Umbilical cord (tissue), 2 donors: ENCODE data around the gene TMEM243. TPM values are rescaled to one million over a fixed set of nuclear protein-coding genes. Genes with fewer than 3 reads are reported as not detected.
"Not testable (repeated sequence)": the region's sequence is repeated elsewhere in the genome, so short reads cannot be mapped to it uniquely, and the experiment has no call there.

Experiments
- DNase-seq: peaks from one replicate; pipeline ENCODE4 v3.0.0-alpha.2; 2015; ENCODE audit warnings: low spot score
- total RNA-seq: library from RNA; depleted of rRNA; stranded (reverse); fragments of >200 nt; gene quantifications from one replicate; pipeline ENCODE4 v1.2.3, GENCODE V29; 2014; ENCODE audit warnings: low replicate concordance; ENCODE audit not compliant: insufficient read depth

The TMEM243 gene
- total RNA-seq, result 25.3 TPM

GRCh38 chr7:87219545-87220025, at the start of gene TMEM243:
TMEM243 (minus strand) TSS chr7:87219732; CDS start chr7:87219503, 229 bp downstream.
- peak; percentile 90 for DNase-seq

- DNase-seq, result no peak
Measured at GRCh38 chr7:87267239-87267900, 47.8 kb upstream of the TMEM243 start.

GRCh38 chr7:87263537-87263936, 44.0 kb upstream of the TMEM243 start:
- no peak for DNase-seq

GRCh38 chr7:87253589-87254087, 34.1 kb upstream of the TMEM243 start:
- no peak for DNase-seq

DNA sequence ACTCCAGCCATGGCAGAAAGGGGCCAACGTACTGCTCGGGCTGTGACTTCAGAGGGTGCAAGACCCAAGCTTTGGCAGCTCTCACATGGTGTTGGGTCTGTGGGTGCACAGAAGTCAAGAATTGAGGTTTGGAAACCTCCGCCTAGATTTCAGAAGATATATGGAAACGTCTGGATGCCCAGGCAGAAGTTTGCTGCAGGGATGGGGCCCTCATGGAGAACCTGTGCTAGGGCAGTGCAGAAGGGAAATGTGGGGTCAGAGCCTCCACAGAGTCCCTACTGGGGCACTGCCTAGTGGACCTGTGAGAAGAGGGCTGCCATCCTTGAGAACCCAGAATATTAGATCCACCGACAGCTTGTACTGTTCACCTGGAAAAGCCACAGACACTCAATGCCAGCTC, 26.1 kb upstream of the TMEM243 start:
- not testable (repeated sequence) for DNase-seq

GRCh38 chr7:87238464-87239051, 19.0 kb upstream of the TMEM243 start:
- not testable (repeated sequence) for DNase-seq

DNA sequence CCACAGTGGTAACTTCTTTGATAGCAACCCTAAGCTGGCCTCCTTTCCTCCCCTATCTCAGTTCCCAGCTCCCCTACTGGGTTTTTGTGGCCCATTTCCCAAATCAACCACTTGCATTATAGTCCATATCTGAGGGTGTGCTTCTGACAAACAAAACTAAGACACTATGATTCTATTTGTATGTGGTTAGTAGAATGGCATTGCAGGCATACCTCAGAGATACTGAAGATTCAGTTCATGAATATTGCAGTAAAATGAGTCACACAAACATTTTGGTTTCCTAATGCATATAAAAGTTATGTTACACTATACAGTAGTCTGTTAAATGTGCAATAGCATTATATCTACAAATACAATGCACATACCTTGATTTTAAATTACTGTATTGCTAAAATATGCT, 15.4 kb upstream of the TMEM243 start:
- no peak for DNase-seq

- DNase-seq, result no peak
Measured at GRCh38 chr7:87231711-87232110, 12.2 kb upstream of the TMEM243 start.

DNA sequence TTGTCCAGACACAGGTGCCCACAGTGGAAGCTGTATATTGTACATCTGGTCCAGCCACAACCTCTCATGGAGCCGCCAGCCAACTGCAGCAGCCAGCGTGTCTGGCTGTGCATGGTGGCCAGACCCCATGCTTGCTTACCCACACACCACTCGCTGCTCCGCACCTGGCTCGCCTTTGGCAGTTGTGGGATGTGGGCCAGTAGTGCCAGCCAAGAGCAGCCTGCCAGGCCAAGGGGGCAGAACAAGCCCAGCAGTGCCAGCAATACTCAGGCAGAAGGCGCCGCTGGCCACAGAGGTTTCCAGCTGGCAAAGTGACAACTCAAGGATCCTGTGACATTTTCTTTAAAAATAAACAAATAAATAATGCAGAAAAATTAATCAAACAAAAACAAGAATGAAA, 11.7 kb upstream of the TMEM243 start:
- DNase-seq, result no peak

DNA sequence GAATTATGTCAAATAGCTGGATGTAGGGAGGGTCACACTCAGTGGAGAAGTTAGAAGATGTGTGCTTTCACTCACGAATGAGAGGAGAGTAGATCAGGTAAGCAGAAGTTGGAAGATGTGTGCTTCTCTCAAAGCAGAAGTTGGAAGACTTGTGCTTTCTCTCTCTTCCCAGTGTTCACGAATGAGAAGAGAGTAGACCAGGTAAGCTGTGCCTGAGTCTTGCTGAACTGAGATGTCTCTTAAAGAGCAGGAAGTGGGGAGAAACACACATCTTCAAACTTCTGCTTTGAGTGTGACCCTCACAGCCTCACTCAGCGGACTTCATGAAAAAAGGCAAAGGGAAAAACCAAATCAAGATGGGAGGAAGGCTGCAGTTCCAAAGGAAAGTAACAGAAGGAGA, 7.0 kb upstream of the TMEM243 start:
- DNase-seq, result no peak

DNA sequence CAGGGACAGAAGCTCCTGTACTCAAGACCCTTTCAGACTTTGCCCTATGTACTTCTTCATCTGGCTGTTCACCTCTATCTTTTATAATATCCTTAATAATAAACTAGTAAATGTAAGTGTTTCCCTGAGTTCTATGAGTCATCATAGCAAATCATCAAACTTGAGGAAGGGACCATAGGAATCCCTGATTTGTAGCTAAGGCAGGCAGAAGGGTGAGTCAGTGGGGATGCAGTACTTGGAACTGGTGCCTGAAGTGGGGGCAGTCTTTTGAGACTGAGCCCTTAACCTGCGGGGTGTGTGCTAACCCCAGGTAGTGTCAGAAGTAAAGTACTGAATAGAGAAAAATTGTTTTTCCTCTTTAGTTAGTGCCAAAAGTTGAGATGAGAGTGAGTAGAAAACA, 6.2 kb upstream of the TMEM243 start:
- DNase-seq, result no peak

DNA sequence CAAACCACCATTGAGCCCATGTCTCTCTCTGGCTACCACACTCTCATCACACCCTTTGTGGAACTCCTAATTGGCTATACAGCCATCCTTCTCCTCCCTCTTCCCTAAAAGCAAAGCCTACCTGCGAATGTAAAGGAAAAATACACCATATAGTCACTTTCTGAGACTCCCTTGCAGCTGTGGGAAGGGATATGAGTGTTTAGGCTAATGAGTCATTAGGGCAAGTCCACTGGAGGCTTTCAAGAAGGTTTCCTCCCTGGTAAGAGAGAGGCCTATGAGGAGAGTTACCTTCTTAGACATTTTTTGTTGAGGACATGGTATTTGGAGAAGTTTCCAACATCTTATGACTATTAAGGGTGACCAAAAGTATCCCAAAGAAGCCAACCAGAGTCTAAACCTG, 4.1 kb upstream of the TMEM243 start:
- no peak for DNase-seq

DNA sequence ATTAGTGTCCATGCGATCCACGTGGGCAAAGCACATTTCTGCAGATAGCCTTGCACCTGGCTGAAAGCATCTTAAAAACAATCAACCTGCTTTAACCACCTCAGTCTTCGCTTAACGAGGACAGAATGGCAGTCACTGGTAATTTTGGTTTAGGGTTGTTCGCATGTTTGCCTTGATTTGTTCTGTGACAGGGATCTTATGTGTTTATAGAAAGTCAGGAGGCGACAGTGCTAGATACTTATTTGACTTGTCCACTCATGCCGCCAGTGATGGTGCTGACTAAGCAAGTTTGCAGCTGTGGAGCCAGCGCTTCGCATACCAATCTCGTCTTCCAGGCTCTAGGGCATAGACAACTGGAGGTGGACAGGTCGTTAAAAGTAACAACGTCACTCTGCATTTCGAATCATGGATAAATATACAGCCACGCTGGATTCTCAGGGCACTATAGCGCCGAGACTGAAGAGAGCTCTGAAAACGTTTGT, 1.2 kb upstream of the TMEM243 start:
- peak; percentile 45 for DNase-seq

DNA sequence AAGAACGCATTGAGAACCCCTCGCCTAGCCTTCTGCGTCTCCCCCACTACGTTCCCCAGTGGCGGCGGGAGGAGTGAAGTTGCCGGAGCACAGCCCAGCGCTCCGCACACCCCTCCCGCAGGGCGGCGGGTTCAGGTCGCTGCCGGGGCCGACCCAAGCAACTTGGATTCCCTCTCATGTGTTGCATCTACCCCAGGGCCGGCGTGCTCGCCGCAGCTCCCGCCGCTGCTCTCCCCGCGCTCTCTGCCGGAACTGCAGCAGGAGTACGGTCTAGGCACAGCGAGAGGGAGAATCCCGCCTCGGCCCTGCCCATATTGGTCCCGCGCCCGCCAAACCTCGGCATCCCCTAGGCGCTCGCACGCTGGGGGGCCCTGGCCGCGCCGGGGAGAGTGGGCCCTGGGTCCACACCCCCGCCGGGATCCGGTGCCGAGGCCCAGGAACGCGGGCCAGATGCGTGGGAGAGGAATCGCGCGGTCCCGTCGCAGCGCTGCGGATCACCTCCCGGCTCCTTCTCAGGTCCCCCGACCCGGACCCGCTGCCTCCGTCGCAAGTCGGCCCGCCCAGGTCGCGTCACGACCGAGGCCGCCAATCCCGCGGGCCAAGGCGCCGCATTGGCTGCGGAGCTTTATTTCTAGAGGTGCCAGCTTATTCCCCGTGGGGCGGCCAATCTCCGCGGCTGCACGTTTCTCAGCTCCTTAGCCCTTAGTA, 648 bp upstream of the TMEM243 start:
- peak; percentile 85 for DNase-seq

GRCh38 chr7:87218796-87219544, 562 bp downstream of the TMEM243 start:
- DNase-seq, result peak; percentile 64

DNA sequence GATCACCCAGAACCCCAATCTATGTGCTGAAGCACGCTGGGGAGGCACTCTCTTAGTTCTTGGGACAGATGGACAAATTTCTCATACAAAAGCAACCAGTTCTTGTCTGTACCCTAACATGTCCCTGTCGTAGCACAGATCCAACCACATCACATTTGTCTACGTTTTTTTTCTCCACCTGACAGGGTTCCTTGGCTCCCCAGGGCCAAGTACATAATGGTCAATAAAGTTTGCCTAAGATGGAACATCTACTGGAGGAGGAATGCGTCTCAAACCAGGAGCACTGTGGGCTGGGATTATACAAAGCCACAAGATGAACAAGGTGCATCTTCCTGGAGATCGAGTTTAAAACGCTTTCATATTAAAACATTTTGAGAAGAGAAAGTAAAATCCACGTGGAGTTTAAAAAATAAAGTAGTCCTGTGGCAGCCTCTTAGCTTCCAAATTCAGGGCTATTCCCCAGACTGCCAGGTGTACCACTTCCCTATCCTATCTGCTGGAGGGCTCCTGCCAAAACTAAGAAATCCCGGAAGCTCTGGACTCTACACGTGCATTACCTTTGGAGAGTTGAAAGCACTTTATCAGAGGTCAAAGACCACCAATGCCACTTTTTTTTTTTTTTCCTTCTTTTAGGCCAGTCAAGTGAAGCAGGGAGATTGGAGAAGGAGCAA, 1.4 kb downstream of the TMEM243 start:
- no peak for DNase-seq

DNA sequence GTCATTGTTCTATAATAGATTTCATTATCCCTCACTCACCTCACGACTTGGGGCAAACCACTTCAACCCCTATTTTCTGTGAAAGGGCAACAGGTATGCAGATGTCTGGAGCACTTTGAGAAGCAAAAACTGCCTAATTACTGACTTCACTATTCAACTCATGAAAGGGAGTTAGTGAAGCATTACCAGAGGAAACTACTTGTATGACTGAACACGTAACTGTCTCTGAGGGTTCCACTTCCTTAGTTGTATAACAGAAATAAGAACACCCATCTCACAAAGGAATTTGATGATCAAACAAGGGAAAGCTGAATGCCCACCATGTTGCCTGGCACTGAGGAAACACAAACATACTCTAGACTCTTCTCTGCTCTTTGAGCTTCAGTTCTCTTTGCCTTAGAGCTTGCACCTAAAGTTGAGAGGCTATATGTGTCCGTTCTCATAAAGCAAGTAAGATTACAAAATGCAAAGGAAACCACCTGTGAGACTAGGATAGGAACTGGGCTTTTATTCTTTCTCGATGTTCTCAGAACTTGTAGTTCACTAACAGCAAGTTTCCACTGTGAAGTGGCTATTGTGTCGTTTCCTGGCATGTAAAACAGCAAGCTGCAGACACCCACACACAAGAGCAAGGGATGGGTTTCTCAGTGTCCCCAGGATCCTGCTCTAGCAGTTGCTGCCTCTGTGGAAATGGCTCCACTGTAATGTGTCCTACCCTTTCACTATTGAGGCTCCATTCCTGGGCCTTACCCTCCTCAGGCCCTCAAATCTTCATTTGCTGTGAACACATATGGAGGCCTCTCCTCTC, 2.6 kb downstream of the TMEM243 start:
- DNase-seq, result no peak

- no peak for DNase-seq
Measured at GRCh38 chr7:87215046-87215445, 4.5 kb downstream of the TMEM243 start.

GRCh38 chr7:87213811-87214210, 5.7 kb downstream of the TMEM243 start:
- no peak for DNase-seq

GRCh38 chr7:87213252-87213651, 6.3 kb downstream of the TMEM243 start:
- no peak for DNase-seq
